Ishikawa (cell line): ENCODE results near the gene WFDC6.

Experiments
- CEBPB ChIP-seq: IDR thresholded peaks from 2 replicates; pipeline ENCODE4 v1.6.1; 2012
- CREB1 ChIP-seq: IDR thresholded peaks from 2 replicates; pipeline ENCODE4 v1.6.1; 2012; ENCODE audit warnings: low read depth
- EGR1 ChIP-seq: IDR thresholded peaks from 2 replicates; pipeline ENCODE4 v1.6.1; 2012
- EP300 ChIP-seq: IDR thresholded peaks from 2 replicates; pipeline ENCODE4 v1.6.1; 2012; ENCODE audit warnings: borderline replicate concordance
- MAX ChIP-seq: IDR thresholded peaks from 2 replicates; pipeline ENCODE4 v1.6.1; 2012
- NFIC ChIP-seq: IDR thresholded peaks from 2 replicates; pipeline ENCODE4 v1.6.1; 2012
- RAD21 ChIP-seq: IDR thresholded peaks from 2 replicates; pipeline ENCODE4 v1.6.1; 2012; ENCODE audit warnings: low read depth
- REST ChIP-seq: IDR thresholded peaks from 2 replicates; pipeline ENCODE4 v1.6.1; 2012; ENCODE audit warnings: low read depth, mild to moderate bottlenecking
- TAF1 ChIP-seq: IDR thresholded peaks from 2 replicates; pipeline ENCODE4 v1.6.1; 2012; ENCODE audit warnings: low read depth, mild to moderate bottlenecking
- TCF12 ChIP-seq: IDR thresholded peaks from 2 replicates; pipeline ENCODE4 v1.6.1; 2012; ENCODE audit warnings: low read depth
- TEAD4 ChIP-seq: IDR thresholded peaks from 2 replicates; pipeline ENCODE4 v1.6.1; 2012
- USF1 ChIP-seq: IDR thresholded peaks from 2 replicates; pipeline ENCODE4 v1.6.1; 2012
- YY1 ChIP-seq: IDR thresholded peaks from 2 replicates; pipeline ENCODE4 v1.6.1; 2012; ENCODE audit warnings: low read depth
- ZBTB7A ChIP-seq: IDR thresholded peaks from 2 replicates; pipeline ENCODE4 v1.6.1; 2012; ENCODE audit warnings: low read depth

The WFDC6 gene

GRCh38 chr20:45579184-45579583 lies 39.9 kb upstream of the WFDC6 start, which contains the start of gene WFDC8:
TSS of gene WFDC8 (minus strand) at chr20:45579284. CDS start at chr20:45579247, 37 bp downstream.
- TF ChIP-seq RAD21, result no peak
- TF ChIP-seq TCF12, result no peak
- no peak for TF ChIP-seq USF1
- no peak for TF ChIP-seq CREB1
- TF ChIP-seq REST, result no peak
- TF ChIP-seq TEAD4, result no peak
- TF ChIP-seq MAX, result no peak
- no peak for TF ChIP-seq YY1
- TF ChIP-seq NFIC, result no peak

GRCh38 chr20:45578231-45578630 lies 38.9 kb upstream of the WFDC6 start:
- TF ChIP-seq REST, result no peak

- TF ChIP-seq TAF1 (no peak), USF1 (no peak), REST (no peak), CEBPB (no peak), YY1 (no peak), TCF12 (no peak), ZBTB7A (no peak), EGR1 (no peak), RAD21 (no peak), NFIC (no peak), EP300 (no peak), CREB1 (no peak)
Observed at GRCh38 chr20:45576995-45577394, 37.7 kb upstream of the WFDC6 start.

GRCh38 chr20:45575931-45576330 lies 36.6 kb upstream of the WFDC6 start:
- no peak for TF ChIP-seq TEAD4
- no peak for TF ChIP-seq CREB1
- TF ChIP-seq NFIC, result no peak
- no peak for TF ChIP-seq REST
